DND-41 (cell line): ENCODE results near the gene PSMA6.
A peak's percentile ranks its signal among the peaks of the same experiment; 100 is the strongest.

Source experiments
- ATAC-seq: fragments of 200-7000 bp; cut with Tn5 transposase; 3 replicates; pipeline ENCODE4 v1.9.1; 2021; ENCODE audit warnings: low read depth; ENCODE audit not compliant: insufficient read depth
- DNase-seq: peaks from one replicate; pipeline ENCODE4 v3.0.0-alpha.2; 2020
- H2AFZ ChIP-seq: 2 replicates; pipeline ENCODE4 v1.6.0; 2012; ENCODE audit warnings: low read depth, low read length
- H3K27ac ChIP-seq: 2 replicates; pipeline ENCODE4 v1.5.1; 2012; ENCODE audit warnings: low read length, inconsistent platforms
- H3K27me3 ChIP-seq: fragments of 200-600 bp; sonication (generic); 2 replicates; pipeline ENCODE4 v1.6.0; 2012; ENCODE audit warnings: low read length, mild to moderate bottlenecking, inconsistent platforms; ENCODE audit not compliant: insufficient read depth, poor library complexity
- H3K36me3 ChIP-seq: 2 replicates; pipeline ENCODE4 v1.5.1; 2012; ENCODE audit warnings: low read length, inconsistent platforms; ENCODE audit not compliant: insufficient read depth
- H3K4me1 ChIP-seq: 2 replicates; pipeline ENCODE4 v1.5.1; 2012; ENCODE audit warnings: mild to moderate bottlenecking, low read length; ENCODE audit not compliant: insufficient read depth
- H3K4me2 ChIP-seq: 2 replicates; pipeline ENCODE4 v1.6.0; 2012; ENCODE audit warnings: mild to moderate bottlenecking, moderate library complexity, low read length, inconsistent platforms; ENCODE audit not compliant: insufficient read depth
- H3K4me3 ChIP-seq, 2 experiments: fragments of 200-600 bp in 1 of 2; shearing (Covaris generic) in 1 of 2; 2 replicates each; pipeline ENCODE4 v1.5.1; 2012 to 2016; ENCODE audit warnings: inconsistent platforms in 2 of 2, low read length in 2 of 2, mild to moderate bottlenecking in 2 of 2, low read depth in 1 of 2, moderate library complexity in 1 of 2
- H3K79me2 ChIP-seq: 2 replicates; pipeline ENCODE4 v1.6.0; 2012; ENCODE audit warnings: low read length, inconsistent platforms; ENCODE audit not compliant: insufficient read depth
- H3K9ac ChIP-seq: 2 replicates; pipeline ENCODE4 v1.6.0; 2012; ENCODE audit warnings: low read depth, mild to moderate bottlenecking, inconsistent platforms, low read length, moderate library complexity
- H3K9me3 ChIP-seq: 2 replicates; pipeline ENCODE4 v1.5.1; 2012; ENCODE audit warnings: low read length, moderate library complexity, mild to moderate bottlenecking, inconsistent platforms; ENCODE audit not compliant: insufficient read depth, severe bottlenecking
- H4K20me1 ChIP-seq: 2 replicates; pipeline ENCODE4 v1.6.0; 2012; ENCODE audit warnings: low read length; ENCODE audit not compliant: insufficient read depth
- EZH2 ChIP-seq: IDR thresholded peaks from 3 replicates; pipeline ENCODE4 v1.6.1; 2012; ENCODE audit warnings: borderline replicate concordance, low read depth, mild to moderate bottlenecking, moderate library complexity, low read length, inconsistent platforms; ENCODE audit not compliant: severe bottlenecking
- TF ChIP-seq, protein P1 (sequence below): IDR thresholded peaks from 2 replicates; pipeline ENCODE4 v1.5.1; 2012; ENCODE audit warnings: borderline replicate concordance, low read length, moderate library complexity, mild to moderate bottlenecking; ENCODE audit not compliant: poor library complexity, severe bottlenecking; ENCODE audit errors: extremely low read depth

The PSMA6 gene

DNA sequence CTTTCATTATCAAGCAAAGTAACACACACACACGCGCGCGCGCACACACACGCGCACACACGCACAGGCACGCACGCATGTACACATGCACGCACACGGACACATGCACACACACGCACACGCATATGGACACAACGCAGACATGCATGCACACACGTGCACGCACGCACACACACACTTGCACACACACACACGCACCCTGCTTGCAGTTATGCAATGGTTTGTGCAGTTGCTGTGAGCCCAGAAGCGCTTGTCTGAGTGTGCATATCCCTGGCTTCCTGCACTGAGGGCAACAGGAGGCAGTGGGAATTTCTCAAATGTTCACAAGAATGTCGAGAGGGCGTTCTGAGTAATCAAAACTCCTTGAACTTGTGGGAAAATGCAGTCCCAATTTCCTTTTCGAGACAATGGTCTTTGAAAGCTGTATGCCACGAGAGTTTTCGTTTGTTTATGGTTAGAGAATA is 70.8 kb downstream of the PSMA6 start:
- no peaks in the 10 kb centered on the region for H3K4me1 ChIP-seq
- no peak overlapping the region for H3K9ac ChIP-seq
- no peak overlapping the region for H3K27ac ChIP-seq
- no peaks in the 10 kb centered on the region for H3K9me3 ChIP-seq
- H4K20me1 ChIP-seq = no peaks in the 10 kb centered on the region
- ATAC-seq (no peak), DNase-seq (no peak)
- no peak overlapping the region for H3K4me3 ChIP-seq
- no peaks in the 10 kb centered on the region for H3K27me3 ChIP-seq
- no peaks in the 10 kb centered on the region for H3K79me2 ChIP-seq
- TF ChIP-seq, protein P1, sequence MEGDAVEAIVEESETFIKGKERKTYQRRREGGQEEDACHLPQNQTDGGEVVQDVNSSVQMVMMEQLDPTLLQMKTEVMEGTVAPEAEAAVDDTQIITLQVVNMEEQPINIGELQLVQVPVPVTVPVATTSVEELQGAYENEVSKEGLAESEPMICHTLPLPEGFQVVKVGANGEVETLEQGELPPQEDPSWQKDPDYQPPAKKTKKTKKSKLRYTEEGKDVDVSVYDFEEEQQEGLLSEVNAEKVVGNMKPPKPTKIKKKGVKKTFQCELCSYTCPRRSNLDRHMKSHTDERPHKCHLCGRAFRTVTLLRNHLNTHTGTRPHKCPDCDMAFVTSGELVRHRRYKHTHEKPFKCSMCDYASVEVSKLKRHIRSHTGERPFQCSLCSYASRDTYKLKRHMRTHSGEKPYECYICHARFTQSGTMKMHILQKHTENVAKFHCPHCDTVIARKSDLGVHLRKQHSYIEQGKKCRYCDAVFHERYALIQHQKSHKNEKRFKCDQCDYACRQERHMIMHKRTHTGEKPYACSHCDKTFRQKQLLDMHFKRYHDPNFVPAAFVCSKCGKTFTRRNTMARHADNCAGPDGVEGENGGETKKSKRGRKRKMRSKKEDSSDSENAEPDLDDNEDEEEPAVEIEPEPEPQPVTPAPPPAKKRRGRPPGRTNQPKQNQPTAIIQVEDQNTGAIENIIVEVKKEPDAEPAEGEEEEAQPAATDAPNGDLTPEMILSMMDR = no peak
- no peak for TF ChIP-seq EZH2
- no peak overlapping the region for H3K4me2 ChIP-seq
- H3K36me3 ChIP-seq = no peaks in the 10 kb centered on the region
- no peak overlapping the region for H2AFZ ChIP-seq

GRCh38 chr14:35365130-35366055 is 73.2 kb downstream of the PSMA6 start:
- Histone ChIP-seq H3K4me1 (no peaks in the 10 kb centered on the region), H3K9ac (no peak overlapping the region), H4K20me1 (no peaks in the 10 kb centered on the region), H3K79me2 (no peaks in the 10 kb centered on the region), H2AFZ (peak overlapping the region; percentile 11; the same call in 1 of the 2 replicates), H3K27me3 (no peaks in the 10 kb centered on the region), H3K9me3 (no peaks in the 10 kb centered on the region), H3K4me2 (no peak overlapping the region), H3K27ac (no peak overlapping the region), H3K36me3 (no peaks in the 10 kb centered on the region), H3K4me3 (no peak overlapping the region)
- ATAC-seq = no peak
- TF ChIP-seq, protein P1 = no peak
- TF ChIP-seq EZH2 = no peak
- DNase-seq = no peak

- ATAC-seq = no peak
- no peaks in the 10 kb centered on the region for H3K79me2 ChIP-seq
- H3K9ac ChIP-seq = no peak overlapping the region
- H2AFZ ChIP-seq = peak overlapping the region; percentile 11; the same call in 1 of the 2 replicates
- no peak overlapping the region for H3K4me2 ChIP-seq
- no peak overlapping the region for H3K4me3 ChIP-seq
- no peaks in the 10 kb centered on the region for H3K27me3 ChIP-seq
- H3K4me1 ChIP-seq = no peaks in the 10 kb centered on the region
- TF ChIP-seq EZH2 = no peak
- TF ChIP-seq, protein P1 = no peak
- no peak overlapping the region for H3K27ac ChIP-seq
- DNase-seq = no peak
- H4K20me1 ChIP-seq = no peaks in the 10 kb centered on the region
- no peaks in the 10 kb centered on the region for H3K9me3 ChIP-seq
- H3K36me3 ChIP-seq = no peaks in the 10 kb centered on the region
Measured at GRCh38 chr14:35366056-35366451, 73.9 kb downstream of the PSMA6 start.
